A549 (cell line): ENCODE results near the gene CCDC12.

ENCODE experiments used
- BHLHE40 ChIP-seq: IDR thresholded peaks from 2 replicates; pipeline ENCODE4 v1.6.1; 2012; ENCODE audit warnings: low read depth, low read length, inconsistent platforms
- CHD4 ChIP-seq: fragments of 200-600 bp; sonication (generic); IDR thresholded peaks from 2 replicates; pipeline ENCODE4 v1.6.1; 2016; ENCODE audit warnings: antibody characterized with exemption, mild to moderate bottlenecking, borderline replicate concordance
- CTCF ChIP-seq: fragments of >200 bp; sonication (Bioruptor Twin); formaldehyde crosslinking; IDR thresholded peaks from 3 replicates; pipeline ENCODE4 v1.5.1; 2016
- EHMT2 ChIP-seq: fragments of 200-600 bp; sonication (generic); IDR thresholded peaks from 2 replicates; pipeline ENCODE4 v1.6.1; 2016; ENCODE audit warnings: antibody characterized with exemption, low read depth, mild to moderate bottlenecking, moderate library complexity
- JUNB ChIP-seq: fragments of >200 bp; sonication (Bioruptor Twin); formaldehyde crosslinking; IDR thresholded peaks from 2 replicates; pipeline ENCODE4 v1.6.1; 2016
- PBX3 ChIP-seq: IDR thresholded peaks from 2 replicates; pipeline ENCODE4 v1.6.1; 2012
- PHF8 ChIP-seq: fragments of 200-600 bp; sonication (generic); IDR thresholded peaks from 2 replicates; pipeline ENCODE4 v1.6.1; 2016; ENCODE audit warnings: low read depth, mild to moderate bottlenecking, antibody characterized with exemption, moderate library complexity, borderline replicate concordance
- POLR2A ChIP-seq: IDR thresholded peaks from 2 replicates; pipeline ENCODE4 v1.6.1; 2012; ENCODE audit warnings: mild to moderate bottlenecking, low read length
- RAD21 ChIP-seq, 2 experiments: fragments of >200 bp in 1 of 2; sonication (Bioruptor Twin) in 1 of 2; formaldehyde crosslinking in 1 of 2; IDR thresholded peaks in 1 of 2; conservative IDR thresholded peaks in 1 of 2; 2 replicates in 1 of 2; 3 replicates in 1 of 2; pipeline ENCODE4 v1.6.1; 2012 to 2018; ENCODE audit warnings: inconsistent platforms in 1 of 2
- REST ChIP-seq: fragments of 200-600 bp; sonication (generic); IDR thresholded peaks from 2 replicates; pipeline ENCODE4 v1.6.1; 2016; ENCODE audit warnings: antibody characterized with exemption, mild to moderate bottlenecking, moderate library complexity
- RFX5 ChIP-seq: fragments of 450-650 bp; IDR thresholded peaks from 2 replicates; pipeline ENCODE4 v1.7.1; 2014; ENCODE audit warnings: antibody characterized with exemption, mild to moderate bottlenecking, moderate library complexity
- RNF2 ChIP-seq: fragments of 200-600 bp; sonication (generic); IDR thresholded peaks from 2 replicates; pipeline ENCODE4 v1.6.1; 2016; ENCODE audit warnings: low read depth, mild to moderate bottlenecking, antibody characterized with exemption, moderate library complexity, borderline replicate concordance
- TF ChIP-seq, protein P1 (sequence below): IDR thresholded peaks from 2 replicates; pipeline ENCODE4 v1.6.1; 2012

DNA sequence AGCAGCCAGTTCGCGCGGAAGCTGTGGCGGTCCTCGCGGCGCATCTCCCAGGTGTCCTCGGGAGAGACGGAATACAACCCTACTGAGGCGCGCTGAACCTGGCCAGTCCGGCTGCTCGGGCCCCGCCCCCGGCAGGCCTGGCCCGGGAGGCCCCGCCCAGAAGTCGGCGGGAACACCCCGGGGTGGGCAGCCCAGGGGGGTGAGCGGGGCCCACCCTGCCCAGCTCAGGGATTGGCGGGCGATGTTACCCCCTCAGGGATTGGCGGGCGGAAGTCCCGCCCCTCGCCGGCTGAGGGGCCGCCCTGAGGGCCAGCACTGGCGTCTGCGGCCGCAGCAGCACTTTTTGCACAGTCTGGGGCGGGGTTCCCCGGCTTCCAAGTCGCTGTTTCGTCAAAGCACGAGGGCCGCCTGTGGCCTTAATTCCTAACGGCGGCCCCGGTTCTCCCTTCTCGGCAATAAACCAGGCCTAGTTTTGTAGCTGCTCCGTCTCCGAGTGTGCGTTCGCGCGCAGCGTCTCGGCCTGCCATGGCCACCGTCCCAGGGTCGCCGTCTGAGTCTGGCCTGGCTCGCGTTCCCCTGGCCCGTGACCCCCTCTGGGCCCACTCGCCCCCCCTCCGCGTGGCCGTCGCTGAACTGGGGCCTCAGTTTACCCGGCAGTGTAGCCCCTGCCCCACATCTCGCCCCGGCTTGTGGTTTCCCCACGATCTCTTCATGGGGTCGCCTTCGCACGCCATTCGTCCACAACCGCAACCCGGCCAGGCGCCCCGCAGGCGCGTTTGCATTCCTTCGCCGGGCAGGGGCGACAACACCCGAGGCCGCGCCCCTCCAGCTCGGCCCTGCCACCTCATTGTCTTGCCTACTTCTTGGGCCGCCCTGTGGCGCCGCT lies 32.9 kb upstream of the CCDC12 start:
- TF ChIP-seq BHLHE40 (no peak), CTCF (no peak), EHMT2 (no peak), POLR2A (no peak), RFX5 (no peak), PHF8 (no peak), RNF2 (no peak), CHD4 (no peak), RAD21 (conservative IDR thresholded peaks at IDR 0.05 in 1 of 2, IDR thresholded peaks at IDR 0.05 in 1 of 2) (no peak), REST (no peak), PBX3 (no peak), JUNB (no peak)
- TF ChIP-seq, protein P1, sequence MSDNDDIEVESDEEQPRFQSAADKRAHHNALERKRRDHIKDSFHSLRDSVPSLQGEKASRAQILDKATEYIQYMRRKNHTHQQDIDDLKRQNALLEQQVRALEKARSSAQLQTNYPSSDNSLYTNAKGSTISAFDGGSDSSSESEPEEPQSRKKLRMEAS = no peak
